K562 (cell line): ENCODE data around the gene R3HDM2. TPM values are rescaled to one million over a fixed set of nuclear protein-coding genes. Genes with fewer than 3 reads are reported as not detected.

Source experiments
- ARNT ChIP-seq, 2 experiments: fragments of 450-650 bp; IDR thresholded peaks; 2 replicates each; pipeline ENCODE4 v1.6.1; 2016; ENCODE audit warnings: mild to moderate bottlenecking in 1 of 2
- CLOCK ChIP-seq: fragments of 250-450 bp; sonication (Bioruptor Pico); IDR thresholded peaks from 2 replicates; pipeline ENCODE4 v1.4.0; 2020; ENCODE audit warnings: mild to moderate bottlenecking, moderate library complexity, borderline replicate concordance
- CUX1 ChIP-seq: fragments of 200-800 bp; sonication (Bioruptor generic); IDR thresholded peaks from 2 replicates; pipeline ENCODE4 v1.6.1; 2016; ENCODE audit warnings: missing genetic modification characterization, missing compliant biosample characterization
- DACH1 ChIP-seq: fragments of 450-650 bp; IDR thresholded peaks from 2 replicates; pipeline ENCODE4 v1.6.1; 2018; ENCODE audit not compliant: partially characterized antibody
- DIDO1 ChIP-seq: fragments of 450-650 bp; IDR thresholded peaks from 2 replicates; pipeline ENCODE4 v1.6.1; 2016; ENCODE audit warnings: low read depth, missing biosample characterization, missing genetic modification characterization
- ERF ChIP-seq: fragments of 450-650 bp; formaldehyde crosslinking; IDR thresholded peaks from 2 replicates; pipeline ENCODE4 v1.4.0; 2020; ENCODE audit warnings: mild to moderate bottlenecking, mixed read lengths
- KAT8 ChIP-seq: fragments of 450-650 bp; IDR thresholded peaks from 2 replicates; pipeline ENCODE4 v1.6.1; 2016; ENCODE audit warnings: low read depth, mild to moderate bottlenecking
- NFYB ChIP-seq: IDR thresholded peaks from 2 replicates; pipeline ENCODE4 v1.6.1; 2011; ENCODE audit warnings: mild to moderate bottlenecking, moderate library complexity; ENCODE audit not compliant: insufficient read length; ENCODE audit errors: extremely low read depth
- STAT6 ChIP-seq: sonication (generic); formaldehyde crosslinking; IDR thresholded peaks from 2 replicates; pipeline ENCODE4 v1.8.1; 2023; ENCODE audit warnings: mild to moderate bottlenecking, missing genetic modification reagents
- TEAD1 ChIP-seq, 2 experiments: fragments of 450-650 bp in 1 of 2; sonication (generic) in 1 of 2; formaldehyde crosslinking; IDR thresholded peaks; 2 replicates each; pipeline versions ENCODE4 v1.4.0 to v1.8.0; 2020 to 2022; ENCODE audit warnings: mild to moderate bottlenecking in 2 of 2, missing genetic modification reagents in 1 of 2
- WHSC1 ChIP-seq: IDR thresholded peaks from one replicate; pipeline ENCODE4 v1.6.1; 2012; ENCODE audit warnings: low read length, control low read depth, inconsistent platforms
- ZEB2 ChIP-seq: fragments of 450-650 bp; IDR thresholded peaks from 2 replicates; pipeline ENCODE4 v1.6.1; 2016
- ZNF57 ChIP-seq: fragments of 450-650 bp; formaldehyde crosslinking; IDR thresholded peaks from 2 replicates; pipeline ENCODE4 v1.4.0; 2020; ENCODE audit warnings: mild to moderate bottlenecking, moderate library complexity
- ZNF699 ChIP-seq: fragments of 250-450 bp; sonication (Bioruptor Pico); IDR thresholded peaks from 2 replicates; pipeline ENCODE4 v1.8.0; 2021; ENCODE audit warnings: mild to moderate bottlenecking, moderate library complexity; ENCODE audit not compliant: insufficient replicate concordance
- polyA plus RNA-seq, 8 experiments: library from polyadenylated mRNA; depleted of rRNA in 4 of 8; stranded (reverse) in 5 of 8; unstranded in 3 of 8; fragments of >200 nt; fragmentation: Nextera tagmentation in 2 of 8; fragmentation: Illumina TruSeq in 1 of 8; extraction: Ambion mirVana in 2 of 8; extraction: Trizol in 1 of 8; gene quantifications; 2 replicates each; pipeline versions ENCODE4 v1.2.1 to v1.2.3, GENCODE V29; 2011 to 2014; ENCODE audit warnings: inconsistent platforms in 1 of 8, missing spikeins in 1 of 8
- total RNA-seq, 7 experiments: library from RNA; depleted of rRNA in 6 of 7; stranded (reverse); fragments of >200 nt in 6 of 7; fragmentation: Illumina TruSeq in 2 of 7; extraction: Trizol in 2 of 7; gene quantifications; 2 replicates each; pipeline versions ENCODE4 v1.2.1 to v1.2.3, GENCODE V29; 2011 to 2021; ENCODE audit warnings: low replicate concordance in 1 of 7

R3HDM2 gene
- total and polyA plus RNA-seq, 9 of the 15 experiments (the other 6 are each of a cell fraction or from before 2014, with no cell fraction given) = 3.3 to 18.8 (median 9.0) TPM

- TF ChIP-seq ERF = no peak
- no peak for TF ChIP-seq STAT6
- no peak for TF ChIP-seq NFYB
- TF ChIP-seq DIDO1 = no peak
- TF ChIP-seq ZEB2 = peak; percentile 73
- TF ChIP-seq CUX1 (CRISPR knock-in tag) = no peak
- TF ChIP-seq DACH1 = no peak
- TF ChIP-seq TEAD1 (CRISPR knock-in tag; IDR thresholded peaks at IDR 0.05) = peak in 1 of 2 experiments; percentile 57; a peak in 1 of 4 replicates
- no peak for TF ChIP-seq ZNF699
- no peak for TF ChIP-seq ZNF57 (CRISPR knock-in tag)
- TF ChIP-seq KAT8 = no peak
- TF ChIP-seq CLOCK (CRISPR knock-in tag) = no peak
- TF ChIP-seq ARNT (IDR thresholded peaks at IDR 0.05) = no peak
- TF ChIP-seq WHSC1 = no peak
These were observed 190.5 kb downstream of the R3HDM2 start (continued) for GRCh38 chr12:57240066-57240921.
